GM19023 (cell line): ENCODE results near the gene PIK3CD.
"Not testable (repeated sequence)": the region's sequence is repeated elsewhere in the genome, so short reads cannot be mapped to it uniquely, and the experiment has no call there.

ENCODE experiments used
- ATAC-seq: cut with Tn5 transposase; IDR thresholded peaks from one replicate; pipeline ENCODE4 v1.9.1; 2021; ENCODE audit warnings: mild to moderate bottlenecking, moderate library complexity; ENCODE audit not compliant: unreplicated experiment

The PIK3CD gene

GRCh38 chr1:9687874-9688582 is 36.5 kb downstream of the PIK3CD start:
- ATAC-seq: no peak

GRCh38 chr1:9688599-9688998 is 37.1 kb downstream of the PIK3CD start:
- ATAC-seq: no peak

- peak; percentile 65 for ATAC-seq
These were observed 37.6 kb downstream of the PIK3CD start for GRCh38 chr1:9689011-9689706.

GRCh38 chr1:9689971-9690381 is 38.4 kb downstream of the PIK3CD start:
- no peak for ATAC-seq

GRCh38 chr1:9690440-9691107 is 39.0 kb downstream of the PIK3CD start:
- ATAC-seq: no peak

GRCh38 chr1:9691108-9691445 is 39.5 kb downstream of the PIK3CD start:
- no peak for ATAC-seq

- no peak for ATAC-seq
These were observed 40.2 kb downstream of the PIK3CD start for GRCh38 chr1:9691691-9692090.

- ATAC-seq: no peak
These were observed 45.3 kb downstream of the PIK3CD start for GRCh38 chr1:9696793-9697192.

GRCh38 chr1:9699361-9699760 is 47.8 kb downstream of the PIK3CD start:
- no peak for ATAC-seq

- ATAC-seq: no peak
These were observed 48.8 kb downstream of the PIK3CD start for GRCh38 chr1:9700340-9700739.

- ATAC-seq: no peak
These were observed 50.1 kb downstream of the PIK3CD start for GRCh38 chr1:9701665-9702064.

GRCh38 chr1:9703165-9703509 is 51.6 kb downstream of the PIK3CD start:
- no peak for ATAC-seq

- no peak for ATAC-seq
These were observed 52.1 kb downstream of the PIK3CD start for GRCh38 chr1:9703681-9704080.

- no peak for ATAC-seq
These were observed 54.0 kb downstream of the PIK3CD start for GRCh38 chr1:9705337-9706093.

GRCh38 chr1:9706178-9706577 is 54.6 kb downstream of the PIK3CD start:
- no peak for ATAC-seq

GRCh38 chr1:9710037-9710436 is 58.5 kb downstream of the PIK3CD start:
- ATAC-seq: no peak

- no peak for ATAC-seq
These were observed 60.0 kb downstream of the PIK3CD start for GRCh38 chr1:9711466-9712020.

- ATAC-seq: not testable (repeated sequence)
These were observed 61.2 kb downstream of the PIK3CD start for GRCh38 chr1:9712767-9713166.

GRCh38 chr1:9714257-9714718 is 62.8 kb downstream of the PIK3CD start:
- no peak for ATAC-seq

GRCh38 chr1:9715536-9716226 is 64.2 kb downstream of the PIK3CD start:
- ATAC-seq: no peak
